GM06990 (cell line): ENCODE data around the gene ENO2.

Experiments used
- DNase-seq: peaks from one replicate; pipeline ENCODE4 v3.0.0-alpha.2; 2011; ENCODE audit not compliant: insufficient read length; ENCODE audit errors: extremely low read depth
- H3K27me3 ChIP-seq: replicated peaks from 2 replicates; pipeline ENCODE4 v1.6.0; 2011; ENCODE audit warnings: low read length; ENCODE audit not compliant: control insufficient read depth, insufficient read depth
- H3K36me3 ChIP-seq: 2 replicates; pipeline ENCODE4 v1.5.1; 2011; ENCODE audit warnings: low read length; ENCODE audit not compliant: control insufficient read depth, insufficient read depth
- H3K4me3 ChIP-seq: replicated peaks from 2 replicates; pipeline ENCODE4 v1.5.1; 2011; ENCODE audit warnings: low read depth, mild to moderate bottlenecking, control low read depth, low read length
- CTCF ChIP-seq: IDR thresholded peaks from 2 replicates; pipeline ENCODE4 v1.5.1; 2011; ENCODE audit warnings: low read length, control low read depth, mild to moderate bottlenecking, inconsistent platforms; ENCODE audit not compliant: insufficient read depth, poor library complexity, severe bottlenecking

The ENO2 gene

GRCh38 chr12:6919588-6919987 lies 5.2 kb downstream of the ENO2 start:
- peak; percentile 10 for TF ChIP-seq CTCF
- Histone ChIP-seq H3K27me3 (no peaks in the 10 kb centered on the region), H3K4me3 (no peak overlapping the region), H3K36me3 (peaks cover 4% of the 10 kb centered on the region)
- no peak for DNase-seq

- H3K36me3 ChIP-seq, result peaks cover 4% of the 10 kb centered on the region
- no peak for TF ChIP-seq CTCF
- DNase-seq, result no peak
Measured at GRCh38 chr12:6921539-6921938, 7.2 kb downstream of the ENO2 start.

GRCh38 chr12:6921996-6922946 lies 7.9 kb downstream of the ENO2 start:
- Histone ChIP-seq H3K4me3 (no peak overlapping the region), H3K36me3 (peaks cover 4% of the 10 kb centered on the region), H3K27me3 (no peaks in the 10 kb centered on the region)
- TF ChIP-seq CTCF, result peak; percentile 9
- no peak for DNase-seq

More at GRCh38 chr12:6921539-6921938, 7.2 kb downstream of the ENO2 start:
- no peaks in the 10 kb centered on the region for H3K27me3 ChIP-seq
- H3K4me3 ChIP-seq, result no peak overlapping the region

GRCh38 chr12:6923003-6923732 lies 8.8 kb downstream of the ENO2 start:
- no peak overlapping the region for H3K4me3 ChIP-seq
- TF ChIP-seq CTCF, result no peak
- H3K27me3 ChIP-seq, result no peaks in the 10 kb centered on the region
- no peak for DNase-seq
- H3K36me3 ChIP-seq, result peaks cover 2% of the 10 kb centered on the region

GRCh38 chr12:6923851-6924250 lies 9.5 kb downstream of the ENO2 start:
- DNase-seq, result no peak

More at GRCh38 chr12:6923851-6924250, 9.5 kb downstream of the ENO2 start:
- Histone ChIP-seq H3K36me3 (peaks cover 2% of the 10 kb centered on the region), H3K27me3 (no peaks in the 10 kb centered on the region), H3K4me3 (no peak overlapping the region)
- no peak for TF ChIP-seq CTCF
